Vagina (tissue), 2 donors: ENCODE data around the gene FSTL1. TPM values are rescaled to one million over a fixed set of nuclear protein-coding genes. Genes with fewer than 3 reads are reported as not detected.

Experiments used
- DNase-seq, 2 donors: peaks; one replicate each; pipeline ENCODE4 v3.0.0-alpha.2; 2017; ENCODE audit errors: extremely low spot score in 2 of 2
- H3K27ac ChIP-seq: fragments of 200-600 bp; sonication (generic); one replicate; pipeline ENCODE4 v1.5.1; 2019
- H3K27me3 ChIP-seq: fragments of 200-600 bp; sonication (generic); one replicate; pipeline ENCODE4 v1.5.1; 2019
- H3K36me3 ChIP-seq, 2 donors: fragments of 200-600 bp; sonication (generic); one replicate each; pipeline ENCODE4 v1.5.1; 2017 to 2019
- H3K4me1 ChIP-seq: fragments of 200-600 bp; sonication (generic); one replicate; pipeline ENCODE4 v1.5.1; 2019
- H3K4me3 ChIP-seq, 2 donors: fragments of 200-600 bp; sonication (generic); 1 replicate in 1 of 2; 2 replicates in 1 of 2; pipeline ENCODE4 v1.5.1; 2016 to 2019
- H3K9me3 ChIP-seq: fragments of 200-600 bp; sonication (generic); one replicate; pipeline ENCODE4 v1.5.1; 2019
- POLR2A ChIP-seq, 2 donors: fragments of 450-650 bp; IDR thresholded peaks; one replicate each; pipeline ENCODE4 v1.6.1; 2017; ENCODE audit warnings: antibody characterized with exemption in 2 of 2, mild to moderate bottlenecking in 2 of 2, moderate library complexity in 2 of 2
- POLR2AphosphoS5 ChIP-seq, 2 donors: sonication (generic); formaldehyde crosslinking; IDR thresholded peaks; one replicate each; pipeline ENCODE4 v1.9.0; 2017; ENCODE audit warnings: antibody characterized with exemption in 2 of 2, mild to moderate bottlenecking in 2 of 2, low read depth in 1 of 2; ENCODE audit not compliant: insufficient read depth in 1 of 2
- intact Hi-C: fragments of 100-400 bp; cut with DNase I; formaldehyde crosslinking; loops from one replicate; pipeline ENCODE4 v1.15.1; 2023
- total RNA-seq: library from RNA; depleted of rRNA; stranded (reverse); fragments of >200 nt; gene quantifications from one replicate; pipeline ENCODE4 v1.2.3, GENCODE V29; 2016
- TF ChIP-seq, protein P1 (sequence below), 3 experiments: fragments of 450-650 bp in 2 of 3; fragments of 200-600 bp in 1 of 3; sonication (generic) in 1 of 3; IDR thresholded peaks; one replicate each; pipeline ENCODE4 v1.5.1; 2017 to 2019; ENCODE audit warnings: antibody characterized with exemption in 3 of 3, mild to moderate bottlenecking in 2 of 3, moderate library complexity in 2 of 3

Gene FSTL1
- total RNA-seq, 1 donor from 2014 or later, result 387 TPM

DNA sequence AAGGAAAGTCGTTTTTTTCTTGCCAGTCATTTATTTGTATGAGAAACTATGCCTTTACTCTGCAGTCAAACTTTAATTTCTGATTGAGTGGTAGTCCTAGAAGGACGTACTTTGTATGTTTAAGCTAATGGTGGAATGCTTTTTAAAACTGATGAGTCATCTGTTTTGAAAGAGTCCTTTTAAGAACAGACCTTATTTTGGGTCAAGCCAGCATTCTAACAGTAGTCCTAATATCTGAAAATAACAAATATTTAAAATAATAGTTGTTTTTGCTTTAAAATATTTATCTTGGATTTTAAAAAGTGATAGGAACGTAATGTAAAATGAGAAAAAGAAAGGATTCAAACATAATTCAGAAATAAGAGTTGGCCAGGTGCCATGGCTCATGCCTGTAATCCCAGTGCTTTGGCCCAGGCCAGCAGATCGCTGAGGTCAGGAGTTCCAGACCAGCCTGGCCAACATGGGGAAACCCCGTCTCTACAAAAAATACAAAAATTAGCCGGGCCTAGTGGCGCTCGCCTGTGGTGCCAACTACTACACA is 100.3 kb downstream of the FSTL1 start:
- Histone ChIP-seq H3K27me3 (no peaks in the 10 kb centered on the region), H3K4me1 (peaks cover 41% of the 10 kb centered on the region), H3K36me3 (no peaks in the 10 kb centered on the region), H3K27ac (peak overlapping the region; percentile 94), H3K9me3 (no peaks in the 10 kb centered on the region), H3K4me3 (peak overlapping the region in 1 of 2 donors; percentile 76)
- DNase-seq, result no peak
- TF ChIP-seq POLR2AphosphoS5 (IDR thresholded peaks at IDR 0.05; ENCODE audit: insufficient read depth in 1 of 2, low read depth in 1 of 2) (no peak), POLR2A (IDR thresholded peaks at IDR 0.05) (no peak)
- TF ChIP-seq, protein P1, sequence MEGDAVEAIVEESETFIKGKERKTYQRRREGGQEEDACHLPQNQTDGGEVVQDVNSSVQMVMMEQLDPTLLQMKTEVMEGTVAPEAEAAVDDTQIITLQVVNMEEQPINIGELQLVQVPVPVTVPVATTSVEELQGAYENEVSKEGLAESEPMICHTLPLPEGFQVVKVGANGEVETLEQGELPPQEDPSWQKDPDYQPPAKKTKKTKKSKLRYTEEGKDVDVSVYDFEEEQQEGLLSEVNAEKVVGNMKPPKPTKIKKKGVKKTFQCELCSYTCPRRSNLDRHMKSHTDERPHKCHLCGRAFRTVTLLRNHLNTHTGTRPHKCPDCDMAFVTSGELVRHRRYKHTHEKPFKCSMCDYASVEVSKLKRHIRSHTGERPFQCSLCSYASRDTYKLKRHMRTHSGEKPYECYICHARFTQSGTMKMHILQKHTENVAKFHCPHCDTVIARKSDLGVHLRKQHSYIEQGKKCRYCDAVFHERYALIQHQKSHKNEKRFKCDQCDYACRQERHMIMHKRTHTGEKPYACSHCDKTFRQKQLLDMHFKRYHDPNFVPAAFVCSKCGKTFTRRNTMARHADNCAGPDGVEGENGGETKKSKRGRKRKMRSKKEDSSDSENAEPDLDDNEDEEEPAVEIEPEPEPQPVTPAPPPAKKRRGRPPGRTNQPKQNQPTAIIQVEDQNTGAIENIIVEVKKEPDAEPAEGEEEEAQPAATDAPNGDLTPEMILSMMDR (IDR thresholded peaks at IDR 0.05), result no peak
- intact Hi-C loops, result no loop called here

DNA sequence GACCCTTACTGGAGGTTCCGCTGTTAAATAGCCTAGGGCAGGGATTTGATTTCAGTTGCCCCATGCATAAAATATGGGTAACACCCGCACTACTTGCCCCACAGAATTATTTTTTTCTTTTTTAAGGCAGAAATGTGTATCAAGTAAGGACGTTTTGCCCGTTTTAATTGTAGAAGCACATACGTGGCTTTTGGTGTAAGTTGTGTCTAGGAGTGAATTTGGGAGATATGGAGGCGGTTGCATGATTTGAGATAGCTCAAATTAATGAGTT is 101.0 kb downstream of the FSTL1 start:
- H3K36me3 ChIP-seq, result no peaks in the 10 kb centered on the region
- H3K4me3 ChIP-seq, result peak overlapping the region; percentile 65 to 76
- intact Hi-C loops, result loop anchor here (5.0 kb wide), 1 partner anchor 68 kb away; no protein-coding TSS in a partner anchor
- H3K4me1 ChIP-seq, result peaks cover 47% of the 10 kb centered on the region
- H3K9me3 ChIP-seq, result no peaks in the 10 kb centered on the region
- H3K27me3 ChIP-seq, result no peaks in the 10 kb centered on the region
- DNase-seq, result no peak
- TF ChIP-seq, protein P1 (IDR thresholded peaks at IDR 0.05), result no peak
- TF ChIP-seq POLR2AphosphoS5 (IDR thresholded peaks at IDR 0.05; ENCODE audit: insufficient read depth in 1 of 2, low read depth in 1 of 2) (no peak), POLR2A (IDR thresholded peaks at IDR 0.05) (no peak)
- peak overlapping the region; percentile 94 for H3K27ac ChIP-seq

- intact Hi-C loops, result loop anchor here (5.0 kb wide), 1 partner anchor 68 kb away; no protein-coding TSS in a partner anchor
Observed at GRCh38 chr3:120348991-120349854, 101.6 kb downstream of the FSTL1 start, which contains the start of gene LRRC58. Gene LRRC58, minus strand, starts transcription at chr3:120349354. Its CDS starts 111 bp downstream, at chr3:120349243.

DNA sequence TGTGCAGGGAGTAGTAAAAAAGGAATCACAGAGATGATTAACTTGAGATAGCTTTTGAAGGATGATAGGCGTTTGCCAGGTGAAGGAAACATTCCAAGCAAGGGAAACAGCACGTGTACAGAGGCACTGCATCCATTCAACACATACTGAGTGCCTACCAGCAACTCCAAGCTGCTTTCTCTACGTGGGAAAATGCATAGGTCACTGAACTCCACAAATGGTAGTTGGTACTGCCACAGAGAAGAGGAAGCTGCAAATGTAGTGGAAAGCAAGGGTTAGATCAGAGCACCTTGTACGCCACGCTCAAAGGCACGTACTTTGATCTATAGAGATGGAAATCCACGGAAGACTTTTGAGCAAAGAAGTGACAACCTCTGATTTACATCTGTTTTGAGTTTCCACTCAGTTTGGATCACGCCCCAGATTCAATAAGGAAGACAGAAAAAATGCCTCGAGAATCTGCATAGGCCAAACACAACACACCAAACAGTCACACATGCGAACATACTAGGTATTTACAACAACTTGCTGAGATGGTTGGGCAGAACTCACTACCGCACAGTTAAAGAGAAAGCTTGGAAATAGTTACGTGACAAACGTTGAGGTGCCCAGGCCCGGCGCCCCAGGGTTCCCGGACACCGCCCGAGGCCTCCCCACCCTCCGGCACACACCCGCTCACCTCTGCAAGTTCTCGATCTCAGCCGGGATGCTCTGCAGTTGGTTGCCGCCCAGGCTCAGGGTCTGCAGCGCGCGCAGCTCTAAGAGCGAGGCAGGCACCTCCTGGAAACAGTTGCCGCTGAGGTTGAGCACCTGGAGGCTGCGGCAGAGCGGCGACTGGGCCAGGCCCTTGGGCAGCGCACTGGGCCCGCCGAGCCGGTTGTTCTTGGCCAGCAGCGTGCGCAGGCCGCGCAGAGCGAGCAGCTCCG is 102.5 kb downstream of the FSTL1 start:
- Histone ChIP-seq H3K27ac (peak overlapping the region; percentile 94), H3K4me3 (peak overlapping the region; percentile 65 to 76), H3K36me3 (no peaks in the 10 kb centered on the region), H3K9me3 (no peaks in the 10 kb centered on the region), H3K27me3 (no peaks in the 10 kb centered on the region), H3K4me1 (peaks cover 47% of the 10 kb centered on the region)
- intact Hi-C loops, result loop anchor here (5.0 kb wide), 1 partner anchor 69 kb away; no protein-coding TSS in a partner anchor
- DNase-seq, result no peak
- TF ChIP-seq, protein P1 (IDR thresholded peaks at IDR 0.05), result no peak
- TF ChIP-seq POLR2AphosphoS5 (IDR thresholded peaks at IDR 0.05; ENCODE audit: insufficient read depth in 1 of 2, low read depth in 1 of 2) (no peak), POLR2A (IDR thresholded peaks at IDR 0.05) (no peak)

More at GRCh38 chr3:120348991-120349854, 101.6 kb downstream of the FSTL1 start, which contains the start of gene LRRC58:
- H3K36me3 ChIP-seq, result no peaks in the 10 kb centered on the region
- H3K27me3 ChIP-seq, result no peaks in the 10 kb centered on the region
- H3K27ac ChIP-seq, result peak within 1 kb of the TSS; percentile 94
- peak within 1 kb of the TSS; percentile 65 to 76 for H3K4me3 ChIP-seq
- peaks cover 47% of the 10 kb centered on the region for H3K4me1 ChIP-seq
- H3K9me3 ChIP-seq, result no peaks in the 10 kb centered on the region
- TF ChIP-seq, protein P1 (IDR thresholded peaks at IDR 0.05), result peak in 1 of 3 experiments; percentile 19
- TF ChIP-seq POLR2A (IDR thresholded peaks at IDR 0.05), result peak in 1 of 2 donors; percentile 89
- TF ChIP-seq POLR2AphosphoS5 (IDR thresholded peaks at IDR 0.05; ENCODE audit: insufficient read depth in 1 of 2, low read depth in 1 of 2), result peak; percentile 31 to 95
- DNase-seq, result peak in 1 of 2 donors; percentile 93
